Amniotic epithelial cell (primary cell): Measurements from ENCODE around the gene DNPH1.

ENCODE experiments used
- DNase-seq: peaks from one replicate; pipeline ENCODE4 v3.0.0-alpha.2; 2010; ENCODE audit warnings: low read depth

DNPH1 gene

DNA sequence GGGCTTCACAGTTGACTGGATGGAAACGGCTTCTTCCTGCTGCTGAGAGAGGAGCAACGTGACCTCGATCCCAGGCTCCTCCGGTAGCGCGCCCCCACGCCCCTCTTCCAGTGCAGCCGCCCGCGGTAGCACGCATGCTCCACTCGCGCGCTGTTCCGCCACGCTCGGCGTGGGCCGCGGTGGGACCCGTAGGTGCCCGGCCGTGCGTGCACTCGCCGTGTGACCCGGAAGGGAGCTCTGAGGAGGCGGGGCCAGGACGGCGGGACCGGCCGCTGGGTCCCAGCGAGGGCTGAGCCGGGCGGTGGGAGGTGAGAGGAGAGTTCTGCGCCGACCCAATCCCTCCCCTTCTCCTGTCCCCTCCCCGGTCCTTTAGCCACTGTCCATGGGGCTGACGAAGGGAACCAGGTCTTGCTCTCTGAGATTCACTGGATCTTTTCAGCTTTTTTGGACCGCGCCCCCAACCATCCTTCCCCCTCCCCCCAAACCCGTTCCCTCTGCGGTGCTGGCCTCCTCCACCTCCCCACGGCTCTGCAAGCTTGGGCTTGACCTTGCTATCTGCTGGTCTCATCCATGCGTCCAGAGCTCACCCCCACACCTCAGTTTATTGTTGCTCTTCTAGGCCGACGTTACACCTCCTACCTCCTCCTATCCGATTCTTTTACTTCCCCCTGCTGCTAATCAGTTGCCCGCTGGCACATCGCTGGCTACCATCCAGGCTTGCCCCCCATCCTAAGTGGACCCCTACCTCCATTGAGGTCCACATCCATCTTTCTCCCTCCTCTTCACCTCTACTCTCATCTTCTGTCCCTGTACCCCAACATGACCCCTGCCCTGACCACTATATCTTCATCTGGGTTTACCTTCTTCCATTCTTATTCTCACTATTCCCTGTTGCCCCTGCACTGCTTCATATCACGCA is 47.1 kb downstream of the DNPH1 start, which contains the start of gene CUL9:
TSS of gene CUL9 (plus strand) at position 255 of the 919 bp plus-strand sequence. CDS start 2,115 bp downstream, outside the sequence.
- peak; percentile 71 for DNase-seq

DNA sequence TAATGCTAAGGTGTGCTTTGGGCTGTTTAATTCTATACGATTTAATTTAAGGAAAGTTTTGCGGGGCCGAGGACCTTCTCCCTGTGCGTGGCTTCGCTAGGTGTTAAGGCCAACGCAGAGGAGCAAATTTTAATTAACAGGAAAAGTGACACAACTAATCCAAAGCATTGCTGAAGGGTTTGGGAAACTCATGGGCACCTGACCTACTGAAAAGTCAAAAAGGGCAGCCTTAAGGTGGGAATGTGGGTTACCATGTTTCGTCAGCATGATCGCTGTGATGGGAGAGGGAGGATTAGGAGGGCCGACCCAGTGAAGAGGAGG is 47.7 kb downstream of the DNPH1 start:
- DNase-seq = no peak

DNA sequence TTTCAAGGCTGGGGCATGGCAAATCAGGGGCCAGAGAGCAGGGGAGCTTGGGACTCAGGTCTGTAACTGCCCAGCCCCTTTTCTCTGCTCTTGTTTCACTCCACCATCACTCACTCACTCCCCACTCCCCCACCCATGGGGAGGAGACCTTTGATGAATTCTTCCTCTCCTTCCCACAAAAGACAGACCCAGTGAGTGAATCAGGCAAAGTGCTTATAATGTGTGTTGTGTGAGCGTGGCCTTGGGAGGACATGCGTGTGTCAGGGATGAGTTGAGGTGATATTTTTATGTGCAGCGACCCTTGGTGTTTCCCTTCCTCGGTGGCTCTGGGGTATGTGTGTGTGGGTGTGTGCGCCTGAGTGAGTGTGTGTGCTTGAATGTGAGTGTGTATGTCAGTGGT is 48.3 kb downstream of the DNPH1 start:
- DNase-seq = peak; percentile 58

DNA sequence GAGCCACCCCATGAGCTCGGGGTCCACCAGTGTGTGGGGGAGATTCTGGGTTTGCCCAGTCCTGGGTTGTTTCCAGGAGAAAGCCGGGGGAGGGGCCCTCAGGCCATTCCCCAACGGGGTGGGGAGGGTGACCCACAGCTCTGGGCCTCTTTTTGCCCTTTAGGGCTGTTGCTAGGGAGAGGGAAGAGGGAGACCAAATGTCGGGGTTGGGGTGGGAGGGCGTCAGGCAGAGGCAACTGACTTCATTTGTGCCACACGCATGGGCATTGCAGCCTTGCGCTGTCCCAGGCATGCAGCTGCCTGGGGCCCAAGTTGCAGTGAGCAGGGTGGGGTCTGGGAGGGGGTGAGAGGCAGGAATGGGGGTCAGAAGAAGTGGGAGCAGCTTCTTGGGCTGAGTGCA is 49.2 kb downstream of the DNPH1 start:
- no peak for DNase-seq

DNA sequence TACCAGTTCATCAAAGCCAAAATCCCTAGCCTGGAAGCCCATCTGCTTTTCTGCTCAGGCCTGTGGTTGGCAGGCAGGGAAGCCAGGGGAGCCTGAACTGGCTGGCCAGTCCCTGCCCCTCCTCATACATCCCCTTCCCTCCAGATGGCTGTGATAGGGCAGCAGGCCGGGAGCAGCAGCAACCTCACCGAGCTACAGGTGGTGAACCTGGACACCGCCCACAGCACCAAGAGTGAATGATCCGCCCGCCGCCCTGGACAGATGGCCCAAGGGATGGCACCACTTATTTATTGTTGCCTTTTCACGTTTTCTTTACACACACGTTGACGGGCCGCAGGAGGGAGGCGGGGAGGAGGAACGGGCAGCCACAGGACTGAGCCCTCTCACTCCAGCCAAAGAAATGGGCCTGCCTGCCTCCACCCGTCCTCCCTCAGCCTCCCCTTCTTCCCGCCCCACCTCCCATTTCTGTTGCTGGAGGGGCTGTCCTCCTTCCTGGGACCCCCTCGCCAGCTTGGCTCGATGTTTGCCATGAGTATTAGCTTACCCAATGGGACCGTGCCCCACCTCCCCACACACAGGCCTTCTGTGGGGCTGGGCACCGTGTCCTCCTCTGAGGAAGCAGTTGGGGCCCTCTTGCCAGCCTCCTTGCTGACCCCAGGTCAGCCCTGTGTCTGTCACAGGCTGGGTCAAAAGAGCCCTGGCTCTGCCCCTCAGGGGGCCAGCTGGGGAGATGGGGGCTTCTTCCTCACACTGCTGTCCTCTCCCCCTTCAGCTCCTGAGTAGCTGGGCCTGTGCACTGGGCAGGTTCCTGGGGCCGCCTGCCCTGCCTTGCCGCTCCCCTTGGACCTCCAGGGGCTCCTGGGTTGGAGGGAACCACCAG is 50.1 kb downstream of the DNPH1 start:
- DNase-seq = no peak

DNA sequence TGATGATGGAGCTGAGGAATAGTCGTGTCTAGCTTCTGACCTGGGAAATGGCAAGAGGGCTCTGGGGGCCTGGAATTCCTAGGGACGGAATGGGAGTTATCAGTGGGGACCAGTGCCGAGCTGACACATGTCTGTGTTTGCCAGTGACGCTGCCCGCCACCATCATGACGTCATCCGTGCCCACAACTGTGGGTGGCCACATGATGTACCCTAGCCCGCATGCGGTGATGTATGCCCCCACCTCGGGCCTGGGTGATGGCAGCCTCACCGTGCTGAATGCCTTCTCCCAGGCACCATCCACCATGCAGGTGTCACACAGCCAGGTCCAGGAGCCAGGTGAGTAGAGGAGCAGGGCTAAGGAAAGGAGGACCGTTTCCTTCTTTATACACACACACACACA is 51.1 kb downstream of the DNPH1 start:
- no peak for DNase-seq

DNA sequence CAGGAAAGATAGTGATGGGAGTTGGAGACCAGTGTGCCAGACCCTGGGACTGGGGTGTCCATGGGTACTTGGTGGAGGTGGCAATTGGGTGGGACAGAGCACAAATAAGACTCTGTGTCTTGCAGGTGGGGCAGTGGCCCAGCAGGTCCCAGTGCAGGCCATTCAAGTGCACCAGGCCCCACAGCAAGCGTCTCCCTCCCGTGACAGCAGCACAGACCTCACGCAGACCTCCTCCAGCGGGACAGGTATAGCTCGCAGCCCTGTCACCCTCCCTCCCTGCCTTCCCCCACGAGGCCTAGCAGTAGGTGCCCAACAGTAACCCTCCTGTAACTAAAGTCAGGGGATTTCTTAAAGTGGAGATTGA is 52.9 kb downstream of the DNPH1 start:
- no peak for DNase-seq

DNA sequence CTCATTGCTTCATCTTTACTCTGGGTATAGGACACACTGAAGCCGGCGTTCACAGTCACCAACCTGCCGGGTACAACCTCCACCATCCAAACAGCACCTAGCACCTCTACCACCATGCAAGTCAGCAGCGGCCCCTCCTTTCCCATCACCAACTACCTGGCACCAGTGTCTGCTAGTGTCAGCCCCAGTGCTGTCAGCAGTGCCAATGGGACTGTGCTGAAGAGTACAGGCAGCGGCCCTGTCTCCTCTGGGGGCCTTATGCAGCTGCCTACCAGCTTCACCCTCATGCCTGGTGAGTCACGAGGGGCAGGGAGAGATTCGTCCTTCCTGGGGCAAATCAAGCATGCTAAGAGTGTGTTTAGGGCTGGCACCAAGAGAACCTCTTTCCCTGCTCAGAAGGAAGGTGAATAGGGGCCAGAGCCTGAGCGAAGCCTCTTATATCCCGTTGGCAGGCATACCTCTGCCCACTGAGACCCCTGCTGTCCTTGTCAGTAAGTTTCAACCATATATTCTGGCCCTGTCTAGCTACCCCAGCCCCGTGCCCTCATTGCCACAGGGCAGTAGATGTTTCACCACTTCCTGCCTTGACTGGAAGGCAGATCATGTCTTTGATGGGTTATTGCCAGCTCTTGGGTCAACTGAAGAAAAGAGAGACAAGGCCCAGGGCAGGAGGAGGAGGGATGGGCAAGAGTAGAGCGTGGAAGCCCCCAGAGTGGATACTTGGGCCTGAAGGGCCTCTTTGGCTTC is 53.4 kb downstream of the DNPH1 start:
- DNase-seq = no peak
